Neural progenitor cell (in vitro differentiated cells): ENCODE results near the gene ITGA4.

Experiments used
- CTCF ChIP-seq: fragments of 200-600 bp; sonication (generic); IDR thresholded peaks from 2 replicates; pipeline ENCODE4 v1.5.1; 2017; ENCODE audit warnings: antibody characterized with exemption, mild to moderate bottlenecking
- EZH2 ChIP-seq: fragments of 200-600 bp; sonication (generic); IDR thresholded peaks from 2 replicates; pipeline ENCODE4 v1.6.1; 2017; ENCODE audit warnings: antibody characterized with exemption, mild to moderate bottlenecking, moderate library complexity
- EZH2phosphoT487 ChIP-seq: fragments of 200-600 bp; sonication (generic); IDR thresholded peaks from 2 replicates; pipeline ENCODE4 v1.6.1; 2017; ENCODE audit warnings: antibody characterized with exemption

- TF ChIP-seq EZH2 (no peak), EZH2phosphoT487 (no peak), CTCF (no peak)
Observed at GRCh38 chr2:181540421-181540820, 83.2 kb downstream of the ITGA4 start.
